Upper lobe of left lung (tissue), 4 donors: ENCODE data around the gene PRELID1.
"Not testable (repeated sequence)": the region's sequence is repeated elsewhere in the genome, so short reads cannot be mapped to it uniquely, and the experiment has no call there.

Source experiments
- POLR2A ChIP-seq, 4 donors: fragments of 450-650 bp; IDR thresholded peaks; one replicate each; pipeline ENCODE4 v1.5.1; 2016 to 2017; ENCODE audit warnings: antibody characterized with exemption in 4 of 4, mild to moderate bottlenecking in 2 of 4
- TF ChIP-seq, protein P1 (sequence below), 6 experiments: fragments of 450-650 bp in 4 of 6; fragments of 200-600 bp in 2 of 6; sonication (generic) in 2 of 6; IDR thresholded peaks; one replicate each; pipeline ENCODE4 v1.5.1; 2016 to 2019; ENCODE audit warnings: antibody characterized with exemption in 6 of 6

DNA sequence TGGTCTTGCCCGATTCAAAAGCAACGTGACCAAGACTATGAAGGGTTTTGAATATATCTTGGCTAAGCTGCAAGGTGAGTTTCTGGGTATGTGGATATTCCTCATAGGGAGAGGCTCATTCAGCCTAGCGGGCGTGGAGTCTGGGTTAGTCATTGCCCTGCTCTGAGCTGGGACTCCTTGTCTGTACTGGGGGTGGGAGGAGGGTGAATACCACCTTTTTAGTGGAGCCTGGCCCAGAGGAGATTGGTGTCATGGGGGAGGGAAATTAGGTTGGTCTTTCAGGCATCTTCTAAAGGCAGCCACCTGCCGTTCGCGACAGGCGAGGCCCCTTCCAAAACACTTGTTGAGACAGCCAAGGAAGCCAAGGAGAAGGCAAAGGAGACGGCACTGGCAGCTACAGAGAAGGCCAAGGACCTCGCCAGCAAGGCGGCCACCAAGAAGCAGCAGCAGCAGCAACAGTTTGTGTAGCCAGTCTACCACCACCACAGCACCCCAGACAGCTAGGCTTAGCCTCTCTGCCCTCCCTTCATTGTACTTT lies 2.6 kb downstream of the PRELID1 start:
- not testable (repeated sequence) for TF ChIP-seq POLR2A (IDR thresholded peaks at IDR 0.05)
- TF ChIP-seq, protein P1, sequence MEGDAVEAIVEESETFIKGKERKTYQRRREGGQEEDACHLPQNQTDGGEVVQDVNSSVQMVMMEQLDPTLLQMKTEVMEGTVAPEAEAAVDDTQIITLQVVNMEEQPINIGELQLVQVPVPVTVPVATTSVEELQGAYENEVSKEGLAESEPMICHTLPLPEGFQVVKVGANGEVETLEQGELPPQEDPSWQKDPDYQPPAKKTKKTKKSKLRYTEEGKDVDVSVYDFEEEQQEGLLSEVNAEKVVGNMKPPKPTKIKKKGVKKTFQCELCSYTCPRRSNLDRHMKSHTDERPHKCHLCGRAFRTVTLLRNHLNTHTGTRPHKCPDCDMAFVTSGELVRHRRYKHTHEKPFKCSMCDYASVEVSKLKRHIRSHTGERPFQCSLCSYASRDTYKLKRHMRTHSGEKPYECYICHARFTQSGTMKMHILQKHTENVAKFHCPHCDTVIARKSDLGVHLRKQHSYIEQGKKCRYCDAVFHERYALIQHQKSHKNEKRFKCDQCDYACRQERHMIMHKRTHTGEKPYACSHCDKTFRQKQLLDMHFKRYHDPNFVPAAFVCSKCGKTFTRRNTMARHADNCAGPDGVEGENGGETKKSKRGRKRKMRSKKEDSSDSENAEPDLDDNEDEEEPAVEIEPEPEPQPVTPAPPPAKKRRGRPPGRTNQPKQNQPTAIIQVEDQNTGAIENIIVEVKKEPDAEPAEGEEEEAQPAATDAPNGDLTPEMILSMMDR (IDR thresholded peaks at IDR 0.05), result not testable (repeated sequence)
